Measurements from ENCODE around the gene SH3BGR. TPM values are rescaled to one million over a fixed set of nuclear protein-coding genes. Genes with fewer than 3 reads are reported as not detected.

Gene SH3BGR
- total RNA-seq, 4 donors from 2014 or later = 1.1 to 6.6 (median 5.1) TPM; not detected in 1

- TF ChIP-seq, protein P1, sequence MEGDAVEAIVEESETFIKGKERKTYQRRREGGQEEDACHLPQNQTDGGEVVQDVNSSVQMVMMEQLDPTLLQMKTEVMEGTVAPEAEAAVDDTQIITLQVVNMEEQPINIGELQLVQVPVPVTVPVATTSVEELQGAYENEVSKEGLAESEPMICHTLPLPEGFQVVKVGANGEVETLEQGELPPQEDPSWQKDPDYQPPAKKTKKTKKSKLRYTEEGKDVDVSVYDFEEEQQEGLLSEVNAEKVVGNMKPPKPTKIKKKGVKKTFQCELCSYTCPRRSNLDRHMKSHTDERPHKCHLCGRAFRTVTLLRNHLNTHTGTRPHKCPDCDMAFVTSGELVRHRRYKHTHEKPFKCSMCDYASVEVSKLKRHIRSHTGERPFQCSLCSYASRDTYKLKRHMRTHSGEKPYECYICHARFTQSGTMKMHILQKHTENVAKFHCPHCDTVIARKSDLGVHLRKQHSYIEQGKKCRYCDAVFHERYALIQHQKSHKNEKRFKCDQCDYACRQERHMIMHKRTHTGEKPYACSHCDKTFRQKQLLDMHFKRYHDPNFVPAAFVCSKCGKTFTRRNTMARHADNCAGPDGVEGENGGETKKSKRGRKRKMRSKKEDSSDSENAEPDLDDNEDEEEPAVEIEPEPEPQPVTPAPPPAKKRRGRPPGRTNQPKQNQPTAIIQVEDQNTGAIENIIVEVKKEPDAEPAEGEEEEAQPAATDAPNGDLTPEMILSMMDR (IDR thresholded peaks at IDR 0.05; ENCODE audit: low read depth) = no peak
Measured at GRCh38 chr21:39452207-39452969, 618 bp downstream of the SH3BGR start.

DNA sequence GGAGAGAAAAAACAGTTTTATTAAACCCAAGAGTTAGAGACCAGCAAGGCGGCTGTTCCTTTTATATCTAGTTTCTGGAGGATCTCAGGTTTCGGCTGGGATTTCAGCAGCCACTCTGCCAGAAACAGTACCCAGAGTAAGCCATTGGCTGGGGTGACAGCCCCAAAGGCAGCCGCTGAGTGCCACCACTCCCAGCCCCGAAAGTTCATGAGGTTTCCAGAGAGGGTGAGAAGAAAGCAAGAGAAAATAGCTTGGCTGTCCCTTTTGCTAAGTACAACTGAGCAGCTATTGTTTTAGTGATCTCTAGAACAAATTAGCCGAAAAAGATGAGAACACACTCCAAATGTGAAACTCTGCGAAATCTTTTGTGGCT lies 1.2 kb downstream of the SH3BGR start:
- TF ChIP-seq, protein P1 (IDR thresholded peaks at IDR 0.05; ENCODE audit: low read depth) = no peak

DNA sequence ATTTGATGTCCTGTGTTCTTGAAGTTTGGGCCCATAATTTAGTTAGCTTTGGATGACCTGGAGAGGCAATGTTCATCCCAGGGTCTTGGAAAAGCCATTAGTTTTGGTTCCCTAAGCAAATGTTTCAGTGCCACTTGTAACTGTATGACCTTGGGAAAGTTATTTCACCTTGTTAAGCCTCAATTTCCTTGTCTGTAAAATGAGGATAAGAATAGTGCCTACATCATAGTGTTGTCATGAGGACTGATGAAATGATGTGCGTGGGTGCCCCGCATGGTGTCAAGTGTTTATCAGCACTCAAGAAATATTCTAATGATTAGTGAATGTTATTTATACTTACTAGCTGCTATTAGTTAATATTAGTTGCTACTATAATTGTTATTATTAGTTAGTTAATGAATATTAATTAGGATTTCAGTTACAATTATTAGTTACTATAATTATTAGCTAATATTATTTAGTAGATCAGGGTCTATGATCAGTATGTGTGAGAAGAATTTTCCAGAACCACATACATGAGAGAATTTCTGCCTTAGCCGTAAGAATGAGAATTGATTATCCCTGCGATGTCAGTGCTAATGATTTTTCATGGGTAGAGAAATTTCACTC lies 1.9 kb downstream of the SH3BGR start:
- TF ChIP-seq, protein P1 (IDR thresholded peaks at IDR 0.05; ENCODE audit: low read depth) = no peak

DNA sequence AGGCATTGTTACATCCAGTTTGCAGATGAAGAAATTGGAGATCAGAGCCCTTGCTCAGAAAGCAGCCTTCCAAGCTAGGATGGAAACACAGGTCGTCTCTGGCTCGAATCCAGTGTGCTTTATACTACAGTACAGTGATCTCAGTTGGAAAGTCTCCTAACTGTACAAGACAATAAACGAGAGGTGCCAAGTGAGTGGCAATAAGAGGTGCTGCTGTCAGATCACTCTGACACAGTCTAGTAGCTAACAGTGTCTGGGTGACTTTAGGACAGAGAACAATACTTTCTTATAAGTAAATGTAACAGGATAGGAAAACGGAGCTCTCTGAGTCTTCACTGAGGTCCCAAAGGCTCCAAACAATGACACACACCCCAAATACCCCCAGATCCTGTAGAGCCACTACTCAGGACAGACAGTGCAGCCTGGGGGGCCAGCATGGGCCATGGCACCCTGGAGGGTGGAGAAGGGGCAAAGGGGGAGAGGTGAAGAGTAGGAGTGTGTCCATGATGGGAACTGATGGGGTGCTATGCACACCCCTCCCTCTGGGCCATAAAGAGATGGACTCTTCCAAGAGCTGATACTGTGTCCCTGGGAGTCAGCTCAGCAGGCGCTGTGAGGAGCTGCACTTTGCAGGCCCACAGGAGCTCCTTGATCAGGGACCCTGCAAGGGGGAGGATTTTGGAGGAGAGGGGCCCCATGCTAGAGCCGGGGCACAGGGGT lies 3.3 kb downstream of the SH3BGR start:
- TF ChIP-seq, protein P1 (IDR thresholded peaks at IDR 0.05; ENCODE audit: low read depth) = no peak

DNA sequence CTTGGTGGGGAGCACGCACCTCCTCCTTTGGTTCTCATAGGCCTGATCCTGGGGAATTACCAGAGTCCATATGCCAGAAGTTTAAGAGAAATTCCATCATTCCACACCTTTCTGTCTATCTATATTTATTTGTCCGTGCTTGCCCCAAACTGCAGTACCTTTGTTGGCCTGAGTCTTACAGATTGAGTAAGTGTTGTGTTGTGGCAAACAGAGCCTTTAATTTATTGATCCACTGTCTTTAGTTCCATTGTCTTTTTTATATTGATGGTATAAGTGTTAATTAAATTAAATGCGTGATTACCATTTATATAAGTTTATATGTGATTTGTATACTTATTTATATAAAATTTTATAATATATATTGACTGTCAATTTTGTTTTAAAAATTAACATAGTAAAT lies 4.9 kb downstream of the SH3BGR start:
- TF ChIP-seq, protein P1 (IDR thresholded peaks at IDR 0.05; ENCODE audit: low read depth) = no peak

GRCh38 chr21:39461419-39461818 lies 9.6 kb downstream of the SH3BGR start:
- TF ChIP-seq, protein P1 (IDR thresholded peaks at IDR 0.05; ENCODE audit: low read depth) = no peak

GRCh38 chr21:39463308-39463707 lies 11.5 kb downstream of the SH3BGR start:
- TF ChIP-seq, protein P1 (IDR thresholded peaks at IDR 0.05; ENCODE audit: low read depth) = no peak

All from subcutaneous adipose tissue (tissue), 4 donors.